Panc1 (cell line): ENCODE measurements around the gene KLK12. TPM values are rescaled to one million over a fixed set of nuclear protein-coding genes. Genes with fewer than 3 reads are reported as not detected.

ENCODE experiments used
- ATAC-seq: fragments of 200-7000 bp; cut with Tn5 transposase; 2 replicates; pipeline ENCODE4 v1.9.1; 2020; ENCODE audit warnings: mild to moderate bottlenecking, moderate library complexity
- BruUV-seq: library from RNA; stranded (reverse); fragments of 400-500 nt; replicated peaks from 2 replicates; lab custom pipeline; 2021; lab: Mats Ljungman, UMichigan
- CTCF ChIA-PET: fragments of 300-600 bp; sonication (Branson Sonifier 250); formaldehyde crosslinking; loops from one replicate; lab custom pipeline; 2022; ENCODE audit warnings: antibody characterized with exemption; lab: Charles Lee
- POLR2A ChIA-PET: fragments of 300-600 bp; sonication (Branson Sonifier 250); formaldehyde crosslinking; loops from one replicate; lab custom pipeline; 2022; ENCODE audit warnings: antibody characterized with exemption; lab: Charles Lee
- DNase-seq: peaks from one replicate; pipeline ENCODE4 v3.0.0-alpha.2; 2010; ENCODE audit warnings: low read depth, low spot score
- H3K27ac ChIP-seq: 2 replicates; pipeline ENCODE4 v1.5.1; 2011; ENCODE audit warnings: mild to moderate bottlenecking, low read length, inconsistent platforms
- H3K27me3 ChIP-seq: fragments of 200-500 bp; sonication (Bioruptor generic); 2 replicates; pipeline ENCODE4 v1.6.0; 2014; ENCODE audit warnings: low read length, inconsistent platforms; ENCODE audit not compliant: control insufficient read depth, insufficient read depth
- H3K36me3 ChIP-seq: fragments of 200-500 bp; sonication (Bioruptor generic); 2 replicates; pipeline ENCODE4 v1.5.1; 2014; ENCODE audit warnings: inconsistent platforms, mild to moderate bottlenecking, low read length, moderate library complexity; ENCODE audit not compliant: control insufficient read depth, insufficient read depth
- H3K4me1 ChIP-seq: 2 replicates; pipeline ENCODE4 v1.5.1; 2011; ENCODE audit warnings: inconsistent platforms, mild to moderate bottlenecking, low read length, moderate library complexity; ENCODE audit not compliant: control insufficient read depth, insufficient read depth
- H3K4me3 ChIP-seq, 2 experiments: 2 replicates each; pipeline ENCODE4 v1.5.1; 2011 to 2012; ENCODE audit warnings: low read depth in 2 of 2, low read length in 2 of 2, mild to moderate bottlenecking in 2 of 2, inconsistent platforms in 1 of 2, moderate library complexity in 1 of 2
- H3K9me3 ChIP-seq: fragments of 200-500 bp; sonication (Bioruptor generic); 2 replicates; pipeline ENCODE4 v1.5.1; 2014; ENCODE audit warnings: low read depth, mild to moderate bottlenecking, inconsistent platforms, low read length, moderate library complexity; ENCODE audit not compliant: control insufficient read depth, insufficient read depth
- POLR2AphosphoS5 ChIP-seq: IDR thresholded peaks from 2 replicates; pipeline ENCODE4 v1.6.1; 2012; ENCODE audit warnings: mild to moderate bottlenecking, low read depth, low read length, moderate library complexity
- SIN3A ChIP-seq: IDR thresholded peaks from 2 replicates; pipeline ENCODE4 v1.6.1; 2012; ENCODE audit warnings: low read depth, mild to moderate bottlenecking, low read length, moderate library complexity, borderline replicate concordance; ENCODE audit not compliant: insufficient read depth
- TCF7L2 ChIP-seq: IDR thresholded peaks from 2 replicates; pipeline ENCODE4 v1.6.1; 2011; ENCODE audit warnings: mild to moderate bottlenecking, low read depth, low read length, inconsistent platforms
- in situ Hi-C: cut with HindIII; loops from 2 replicates; pipeline ENCODE4 v1.10.0; 2016; ENCODE audit warnings: low sequenced_read_pairs, low pct_unique_long_range_greater_than_20kb
- intact Hi-C: fragments of 100-400 bp; cut with micrococcal nuclease; formaldehyde crosslinking; loops from one replicate; pipeline ENCODE4 v1.10.0; 2022; ENCODE audit not compliant: unreplicated experiment
- total RNA-seq: library from RNA; stranded (reverse); gene quantifications from one replicate; pipeline ENCODE4 v1.2.1, GENCODE V29; 2021; ENCODE audit not compliant: unreplicated experiment
- TF ChIP-seq, protein P1 (sequence below): fragments of 450-650 bp; IDR thresholded peaks from 2 replicates; pipeline ENCODE4 v1.5.1; 2017; ENCODE audit warnings: mild to moderate bottlenecking
- TF ChIP-seq, protein P2 (sequence below), 2 experiments: IDR thresholded peaks; 2 replicates each; pipeline ENCODE4 v1.6.1; 2011 to 2012; ENCODE audit warnings: low read depth in 2 of 2, control low read depth in 1 of 2, low read length in 1 of 2, mild to moderate bottlenecking in 1 of 2, moderate library complexity in 1 of 2; ENCODE audit not compliant: insufficient read depth in 1 of 2

Gene KLK12
- total RNA-seq, 1 experiment from 2014 or later = not detected

DNA sequence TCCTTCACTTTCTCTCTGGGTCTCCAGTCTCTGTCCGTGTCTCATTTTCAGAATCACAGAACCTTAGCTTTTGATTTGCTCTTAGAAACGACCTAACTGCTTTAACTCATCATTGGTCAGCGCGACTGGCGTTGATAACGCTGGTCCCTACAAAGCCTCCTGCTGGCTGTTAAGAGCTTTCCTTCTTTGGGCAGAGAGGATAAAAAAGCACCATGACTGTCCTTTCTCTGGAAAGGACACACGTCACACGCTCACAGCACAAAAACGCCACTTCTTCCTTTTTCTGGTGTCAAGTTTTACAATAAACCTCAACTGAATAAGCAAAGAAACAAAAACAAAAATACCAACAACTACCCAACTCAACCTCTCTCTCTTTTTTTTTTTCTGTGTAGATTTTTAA is 1.7 kb upstream of the KLK12 start:
- no TSS peak for BruUV-seq
- no peak for ATAC-seq
- in situ Hi-C loops = no loop called here
- ChIA-PET POLR2A (interaction anchor here (0.7 kb wide), 1 partner anchor 238 kb away, joined by 3 read pairs; no protein-coding TSS in a partner anchor), CTCF (no interaction called here)
- no peak for TF ChIP-seq SIN3A
- no peak for TF ChIP-seq TCF7L2
- TF ChIP-seq POLR2AphosphoS5 = no peak
- TF ChIP-seq, protein P1, sequence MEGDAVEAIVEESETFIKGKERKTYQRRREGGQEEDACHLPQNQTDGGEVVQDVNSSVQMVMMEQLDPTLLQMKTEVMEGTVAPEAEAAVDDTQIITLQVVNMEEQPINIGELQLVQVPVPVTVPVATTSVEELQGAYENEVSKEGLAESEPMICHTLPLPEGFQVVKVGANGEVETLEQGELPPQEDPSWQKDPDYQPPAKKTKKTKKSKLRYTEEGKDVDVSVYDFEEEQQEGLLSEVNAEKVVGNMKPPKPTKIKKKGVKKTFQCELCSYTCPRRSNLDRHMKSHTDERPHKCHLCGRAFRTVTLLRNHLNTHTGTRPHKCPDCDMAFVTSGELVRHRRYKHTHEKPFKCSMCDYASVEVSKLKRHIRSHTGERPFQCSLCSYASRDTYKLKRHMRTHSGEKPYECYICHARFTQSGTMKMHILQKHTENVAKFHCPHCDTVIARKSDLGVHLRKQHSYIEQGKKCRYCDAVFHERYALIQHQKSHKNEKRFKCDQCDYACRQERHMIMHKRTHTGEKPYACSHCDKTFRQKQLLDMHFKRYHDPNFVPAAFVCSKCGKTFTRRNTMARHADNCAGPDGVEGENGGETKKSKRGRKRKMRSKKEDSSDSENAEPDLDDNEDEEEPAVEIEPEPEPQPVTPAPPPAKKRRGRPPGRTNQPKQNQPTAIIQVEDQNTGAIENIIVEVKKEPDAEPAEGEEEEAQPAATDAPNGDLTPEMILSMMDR = no peak
- TF ChIP-seq, protein P2, sequence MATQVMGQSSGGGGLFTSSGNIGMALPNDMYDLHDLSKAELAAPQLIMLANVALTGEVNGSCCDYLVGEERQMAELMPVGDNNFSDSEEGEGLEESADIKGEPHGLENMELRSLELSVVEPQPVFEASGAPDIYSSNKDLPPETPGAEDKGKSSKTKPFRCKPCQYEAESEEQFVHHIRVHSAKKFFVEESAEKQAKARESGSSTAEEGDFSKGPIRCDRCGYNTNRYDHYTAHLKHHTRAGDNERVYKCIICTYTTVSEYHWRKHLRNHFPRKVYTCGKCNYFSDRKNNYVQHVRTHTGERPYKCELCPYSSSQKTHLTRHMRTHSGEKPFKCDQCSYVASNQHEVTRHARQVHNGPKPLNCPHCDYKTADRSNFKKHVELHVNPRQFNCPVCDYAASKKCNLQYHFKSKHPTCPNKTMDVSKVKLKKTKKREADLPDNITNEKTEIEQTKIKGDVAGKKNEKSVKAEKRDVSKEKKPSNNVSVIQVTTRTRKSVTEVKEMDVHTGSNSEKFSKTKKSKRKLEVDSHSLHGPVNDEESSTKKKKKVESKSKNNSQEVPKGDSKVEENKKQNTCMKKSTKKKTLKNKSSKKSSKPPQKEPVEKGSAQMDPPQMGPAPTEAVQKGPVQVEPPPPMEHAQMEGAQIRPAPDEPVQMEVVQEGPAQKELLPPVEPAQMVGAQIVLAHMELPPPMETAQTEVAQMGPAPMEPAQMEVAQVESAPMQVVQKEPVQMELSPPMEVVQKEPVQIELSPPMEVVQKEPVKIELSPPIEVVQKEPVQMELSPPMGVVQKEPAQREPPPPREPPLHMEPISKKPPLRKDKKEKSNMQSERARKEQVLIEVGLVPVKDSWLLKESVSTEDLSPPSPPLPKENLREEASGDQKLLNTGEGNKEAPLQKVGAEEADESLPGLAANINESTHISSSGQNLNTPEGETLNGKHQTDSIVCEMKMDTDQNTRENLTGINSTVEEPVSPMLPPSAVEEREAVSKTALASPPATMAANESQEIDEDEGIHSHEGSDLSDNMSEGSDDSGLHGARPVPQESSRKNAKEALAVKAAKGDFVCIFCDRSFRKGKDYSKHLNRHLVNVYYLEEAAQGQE (IDR thresholded peaks at IDR 0.05; ENCODE audit: insufficient read depth in 1 of 2, low read depth in 2 of 2, low read length in 1 of 2) = no peak
- Histone ChIP-seq H3K27me3 (no peaks in the 10 kb centered on the region), H3K9me3 (no peaks in the 10 kb centered on the region), H3K4me3 (no peak overlapping the region), H3K36me3 (no peaks in the 10 kb centered on the region), H3K27ac (no peak overlapping the region), H3K4me1 (no peaks in the 10 kb centered on the region)
- DNase-seq = no peak
- intact Hi-C loops = no loop called here

DNA sequence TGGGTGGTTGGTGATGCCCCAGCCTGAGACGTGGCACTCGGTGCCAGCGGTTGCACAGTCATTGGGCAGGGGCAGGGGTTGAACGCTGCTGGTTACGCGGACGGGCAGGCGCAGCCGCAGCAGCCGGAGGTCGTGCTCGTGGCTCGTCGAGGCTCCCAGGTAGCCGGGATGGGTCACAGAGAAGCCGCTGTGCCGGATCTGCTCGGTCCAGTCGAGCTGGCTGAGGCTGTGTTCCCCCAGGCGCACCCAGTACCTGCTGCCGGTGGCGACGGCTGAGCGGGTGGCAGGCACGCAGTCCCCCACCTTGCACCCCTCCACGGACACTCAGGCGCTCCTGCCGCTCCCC is 2.9 kb downstream of the KLK12 start:
- H3K4me1 ChIP-seq = no peaks in the 10 kb centered on the region
- TF ChIP-seq SIN3A = no peak
- TF ChIP-seq TCF7L2 = no peak
- TF ChIP-seq, protein P2 (IDR thresholded peaks at IDR 0.05; ENCODE audit: insufficient read depth in 1 of 2, low read depth in 2 of 2, low read length in 1 of 2) = no peak
- no peak for TF ChIP-seq POLR2AphosphoS5
- TF ChIP-seq, protein P1 = no peak
- H3K4me3 ChIP-seq = no peak overlapping the region
- DNase-seq (no peak), ATAC-seq (no peak)
- ChIA-PET CTCF (no interaction called here), POLR2A (no interaction called here)
- intact Hi-C loops = no loop called here
- H3K9me3 ChIP-seq = no peaks in the 10 kb centered on the region
- H3K27ac ChIP-seq = no peak overlapping the region
- H3K36me3 ChIP-seq = no peaks in the 10 kb centered on the region
- in situ Hi-C loops = no loop called here
- H3K27me3 ChIP-seq = no peaks in the 10 kb centered on the region
- no TSS peak for BruUV-seq
